ENCODE data around the gene NCKAP5L. TPM values are rescaled to one million over a fixed set of nuclear protein-coding genes. Genes with fewer than 3 reads are reported as not detected.
A peak's percentile ranks its signal among the peaks of the same experiment; 100 is the strongest.

The NCKAP5L gene
- total RNA-seq, 1 donor from 2014 or later, result 6.9 TPM

- no peak for DNase-seq (ENCODE audit: low read depth in 2 of 2)
These were observed 27.6 kb downstream of the NCKAP5L start for GRCh38 chr12:49800421-49801140.

GRCh38 chr12:49798934-49799333 lies 29.3 kb downstream of the NCKAP5L start:
- DNase-seq (ENCODE audit: low read depth in 2 of 2), result no peak

- no peak for DNase-seq (ENCODE audit: low read depth in 2 of 2)
These were observed 30.0 kb downstream of the NCKAP5L start for GRCh38 chr12:49798248-49798647.

- no peak for DNase-seq (ENCODE audit: low read depth in 2 of 2)
These were observed 30.8 kb downstream of the NCKAP5L start for GRCh38 chr12:49797449-49797776.

- no peak for DNase-seq (ENCODE audit: low read depth in 2 of 2)
These were observed 31.4 kb downstream of the NCKAP5L start for GRCh38 chr12:49796606-49797448.

- DNase-seq (ENCODE audit: low read depth in 2 of 2), result no peak
These were observed 32.1 kb downstream of the NCKAP5L start for GRCh38 chr12:49796155-49796554.

- no peak for DNase-seq (ENCODE audit: low read depth in 2 of 2)
These were observed 32.5 kb downstream of the NCKAP5L start for GRCh38 chr12:49795654-49796105.

GRCh38 chr12:49794811-49795653 lies 33.2 kb downstream of the NCKAP5L start:
- DNase-seq (ENCODE audit: low read depth in 2 of 2), result no peak

GRCh38 chr12:49794021-49794420 lies 34.2 kb downstream of the NCKAP5L start:
- DNase-seq (ENCODE audit: low read depth in 2 of 2), result no peak

GRCh38 chr12:49793620-49794019 lies 34.6 kb downstream of the NCKAP5L start:
- no peak for DNase-seq (ENCODE audit: low read depth in 2 of 2)

- DNase-seq (ENCODE audit: low read depth in 2 of 2), result no peak
These were observed 35.1 kb downstream of the NCKAP5L start for GRCh38 chr12:49792976-49793580.

GRCh38 chr12:49792181-49792970 lies 35.8 kb downstream of the NCKAP5L start:
- DNase-seq (ENCODE audit: low read depth in 2 of 2), result no peak

GRCh38 chr12:49791700-49792099 lies 36.5 kb downstream of the NCKAP5L start:
- DNase-seq (ENCODE audit: low read depth in 2 of 2), result no peak

GRCh38 chr12:49790741-49791555 lies 37.3 kb downstream of the NCKAP5L start:
- DNase-seq (ENCODE audit: low read depth in 2 of 2), result no peak

- peak in 1 of 2 donors; percentile 55 for DNase-seq (ENCODE audit: low read depth in 2 of 2)
These were observed 38.2 kb downstream of the NCKAP5L start for GRCh38 chr12:49789992-49790391.

GRCh38 chr12:49787672-49788071 lies 40.5 kb downstream of the NCKAP5L start:
- DNase-seq (ENCODE audit: low read depth in 2 of 2), result no peak

- peak in 1 of 2 donors; percentile 54 for DNase-seq (ENCODE audit: low read depth in 2 of 2)
These were observed 43.3 kb downstream of the NCKAP5L start for GRCh38 chr12:49784756-49785409.

- peak; percentile 56 to 96 for DNase-seq (ENCODE audit: low read depth in 2 of 2)
These were observed 44.1 kb downstream of the NCKAP5L start for GRCh38 chr12:49783917-49784676.
